SU-DHL-6 (cell line): Measurements from ENCODE around the gene NKTR.
"Not testable (repeated sequence)": the region's sequence is repeated elsewhere in the genome, so short reads cannot be mapped to it uniquely, and the experiment has no call there.

Source experiments
- H2AFZ ChIP-seq: fragments of 200-600 bp; sonication (generic); 2 replicates; pipeline ENCODE4 v1.6.1; 2014; ENCODE audit warnings: low read depth, mild to moderate bottlenecking, moderate library complexity, mixed read lengths, antibody characterized with exemption, low read length; ENCODE audit not compliant: severe bottlenecking
- H3F3A ChIP-seq: fragments of 200-600 bp; shearing (Covaris generic); 2 replicates; pipeline ENCODE4 v1.6.0; 2016; ENCODE audit warnings: antibody characterized with exemption, mild to moderate bottlenecking; ENCODE audit not compliant: insufficient read depth
- H3K27ac ChIP-seq: fragments of 200-600 bp; sonication (generic); 2 replicates; pipeline ENCODE4 v1.5.1; 2016; ENCODE audit warnings: low read depth, mild to moderate bottlenecking, low read length, moderate library complexity, mixed read lengths
- H3K27me3 ChIP-seq: fragments of 200-600 bp; sonication (generic), shearing (Covaris generic); 2 replicates; pipeline ENCODE4 v1.6.0; 2014; ENCODE audit warnings: mild to moderate bottlenecking, low read length
- H3K36me3 ChIP-seq: fragments of 200-600 bp; sonication (generic); 2 replicates; pipeline ENCODE4 v1.6.1; 2014; ENCODE audit warnings: mild to moderate bottlenecking, low read length, mixed read lengths
- H3K4me2 ChIP-seq: fragments of 300-600, 200-600 bp; shearing (Covaris generic), sonication (generic); 2 replicates; pipeline ENCODE4 v1.6.0; 2014; ENCODE audit warnings: low read length, low read depth, mild to moderate bottlenecking; ENCODE audit not compliant: poor library complexity, severe bottlenecking
- H3K4me3 ChIP-seq: fragments of 200-600 bp; sonication (generic); 2 replicates; pipeline ENCODE4 v1.5.1; 2014; ENCODE audit warnings: antibody characterized with exemption, low read length, mild to moderate bottlenecking, mixed read lengths; ENCODE audit not compliant: insufficient read depth, poor library complexity, severe bottlenecking
- H3K79me2 ChIP-seq: fragments of 200-600 bp; sonication (generic); 2 replicates; pipeline ENCODE4 v1.6.1; 2014; ENCODE audit warnings: mild to moderate bottlenecking, low read length, moderate library complexity; ENCODE audit not compliant: insufficient read depth
- H3K9ac ChIP-seq: fragments of 200-600 bp; sonication (generic); 2 replicates; pipeline ENCODE4 v1.7.0; 2014; ENCODE audit warnings: mild to moderate bottlenecking, low read length
- H3K9me2 ChIP-seq: fragments of 200-600 bp; sonication (generic); replicated peaks from 2 replicates; pipeline ENCODE4 v1.6.1; 2014; ENCODE audit warnings: low read length; ENCODE audit not compliant: insufficient read depth
- H3K9me3 ChIP-seq: fragments of 200-600 bp; sonication (generic); 2 replicates; pipeline ENCODE4 v1.6.1; 2014; ENCODE audit warnings: low read length, mixed read lengths; ENCODE audit not compliant: insufficient read depth
- H4K20me1 ChIP-seq: fragments of 200-600 bp; sonication (generic); 2 replicates; pipeline ENCODE4 v1.6.1; 2014; ENCODE audit warnings: low read depth, mild to moderate bottlenecking, antibody characterized with exemption, low read length, moderate library complexity, mixed read lengths
- CTCF ChIP-seq: fragments of 200-600 bp; sonication (generic); IDR thresholded peaks from one replicate; pipeline ENCODE4 v1.5.1; 2017; ENCODE audit warnings: antibody characterized with exemption, mild to moderate bottlenecking, low read length, moderate library complexity; ENCODE audit not compliant: insufficient read depth, poor library complexity, severe bottlenecking
- EZH2phosphoT487 ChIP-seq: fragments of 200-600 bp; sonication (generic), shearing (Covaris generic); conservative IDR thresholded peaks from 2 replicates; pipeline ENCODE4 v1.6.1; 2018; ENCODE audit warnings: mild to moderate bottlenecking, antibody characterized with exemption, low read length, moderate library complexity, mixed read lengths

NKTR gene

GRCh38 chr3:42600111-42600957 lies at the start of gene NKTR:
Gene NKTR, plus strand, starts transcription at chr3:42600686. Its CDS starts 321 bp downstream, at chr3:42601007.
- Histone ChIP-seq H3K27ac (peak within 1 kb of the TSS; percentile 92), H3K36me3 (peaks cover 14% of the 10 kb centered on the region), H3K9me3 (no peaks in the 10 kb centered on the region), H3K9ac (peak within 1 kb of the TSS; percentile 87), H3K79me2 (peaks cover 50% of the 10 kb centered on the region), H2AFZ (peak within 1 kb of the TSS; percentile 44), H4K20me1 (0 out of 2 replicates have a peak, but pooled peaks cover 9% of the 10 kb centered on the region), H3K9me2 (no peaks in the 10 kb centered on the region), H3K27me3 (no peaks in the 10 kb centered on the region), H3K4me2 (peak within 1 kb of the TSS; percentile 93), H3F3A (peaks cover 35% of the 10 kb centered on the region), H3K4me3 (peak within 1 kb of the TSS; percentile 81)
- TF ChIP-seq CTCF (no peak), EZH2phosphoT487 (no peak)

GRCh38 chr3:42552830-42553229 lies 47.7 kb upstream of the NKTR start:
- Histone ChIP-seq H3K9me3 (no peaks in the 10 kb centered on the region), H3K9me2 (no peaks in the 10 kb centered on the region), H3K36me3 (peaks cover 10% of the 10 kb centered on the region; the same call in 1 of the 2 replicates), H3K4me3 (no peak overlapping the region), H3K27me3 (no peaks in the 10 kb centered on the region), H3K79me2 (no peaks in the 10 kb centered on the region), H3K4me2 (no peak overlapping the region), H3K27ac (no peak overlapping the region), H3K9ac (no peak overlapping the region), H3F3A (no peaks in the 10 kb centered on the region), H4K20me1 (no peaks in the 10 kb centered on the region), H2AFZ (no peak overlapping the region)
- TF ChIP-seq EZH2phosphoT487 (no peak), CTCF (no peak)

GRCh38 chr3:42556089-42556632 lies 44.3 kb upstream of the NKTR start:
- no peak overlapping the region for H3K27ac ChIP-seq
- TF ChIP-seq EZH2phosphoT487 (no peak), CTCF (no peak)
- H3K79me2 ChIP-seq, result no peaks in the 10 kb centered on the region
- no peaks in the 10 kb centered on the region for H3K9me3 ChIP-seq
- H3K9ac ChIP-seq, result no peak overlapping the region
- no peaks in the 10 kb centered on the region for H3K9me2 ChIP-seq
- no peaks in the 10 kb centered on the region for H3F3A ChIP-seq
- no peaks in the 10 kb centered on the region for H4K20me1 ChIP-seq
- no peak overlapping the region for H3K4me2 ChIP-seq
- H3K27me3 ChIP-seq, result no peaks in the 10 kb centered on the region
- no peak overlapping the region for H2AFZ ChIP-seq
- peaks cover 10% of the 10 kb centered on the region; the same call in 1 of the 2 replicates for H3K36me3 ChIP-seq
- no peak overlapping the region for H3K4me3 ChIP-seq

- H3K9me3 ChIP-seq, H3K27ac ChIP-seq, H3K4me2 ChIP-seq, H3K4me3 ChIP-seq, H3K9me2 ChIP-seq, H2AFZ ChIP-seq, H3K79me2 ChIP-seq, H3K9ac ChIP-seq, H4K20me1 ChIP-seq, H3K27me3 ChIP-seq, H3K36me3 ChIP-seq, H3F3A ChIP-seq: not testable (repeated sequence)
Observed at GRCh38 chr3:42556817-42557216, 43.7 kb upstream of the NKTR start.
